GM18858 (cell line): ENCODE data around the gene HOXB9.

ENCODE experiments used
- ATAC-seq: cut with Tn5 transposase; IDR thresholded peaks from one replicate; pipeline ENCODE4 v1.9.1; 2021; ENCODE audit not compliant: unreplicated experiment

HOXB9 gene

GRCh38 chr17:48599354-48599753 is 26.8 kb downstream of the HOXB9 start:
- ATAC-seq, result no peak

GRCh38 chr17:48598736-48599135 is 27.4 kb downstream of the HOXB9 start:
- no peak for ATAC-seq

DNA sequence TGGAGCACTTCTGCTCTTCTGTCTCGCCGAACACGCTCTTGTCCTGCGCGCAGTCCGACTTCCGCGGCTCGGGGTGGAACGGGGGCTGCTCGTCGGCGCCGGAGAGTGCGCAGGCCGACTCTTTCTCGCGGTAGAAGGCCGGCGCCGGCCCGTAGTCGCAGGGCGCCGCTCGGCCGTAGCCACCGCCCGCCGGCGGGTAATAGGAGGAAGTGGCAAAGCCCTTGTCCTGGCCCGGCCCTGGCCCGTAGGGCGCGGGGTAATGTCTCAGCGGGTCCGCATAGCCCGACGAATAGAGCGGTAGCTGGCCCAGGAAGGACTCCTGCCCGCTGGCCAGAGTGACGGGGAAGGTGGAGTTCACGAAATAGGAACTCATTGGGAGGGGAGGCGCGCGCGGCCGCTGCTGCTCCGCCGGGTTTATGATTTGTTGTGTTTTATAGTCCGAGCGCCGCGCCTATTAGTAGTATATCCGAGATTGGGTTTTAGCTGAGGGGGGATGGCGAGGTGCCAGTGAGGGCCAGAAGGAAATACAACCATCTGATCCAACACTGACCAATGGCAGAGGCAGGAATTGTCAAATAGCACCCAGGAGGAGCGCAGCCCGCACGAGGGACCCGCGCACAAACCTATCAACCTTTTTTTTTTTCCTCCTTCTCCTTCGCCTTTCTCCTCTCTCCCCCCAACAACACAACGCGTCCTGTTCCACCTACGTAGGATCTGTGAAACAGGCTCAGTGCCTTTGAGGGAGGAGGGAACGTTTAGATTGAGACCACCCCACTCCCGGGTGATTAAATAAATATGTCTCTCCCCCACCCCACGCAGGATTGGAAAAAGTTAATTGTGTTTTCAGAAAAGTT is 28.2 kb downstream of the HOXB9 start:
- ATAC-seq, result no peak

- no peak for ATAC-seq
These were observed 28.7 kb downstream of the HOXB9 start for GRCh38 chr17:48597528-48597777.

DNA sequence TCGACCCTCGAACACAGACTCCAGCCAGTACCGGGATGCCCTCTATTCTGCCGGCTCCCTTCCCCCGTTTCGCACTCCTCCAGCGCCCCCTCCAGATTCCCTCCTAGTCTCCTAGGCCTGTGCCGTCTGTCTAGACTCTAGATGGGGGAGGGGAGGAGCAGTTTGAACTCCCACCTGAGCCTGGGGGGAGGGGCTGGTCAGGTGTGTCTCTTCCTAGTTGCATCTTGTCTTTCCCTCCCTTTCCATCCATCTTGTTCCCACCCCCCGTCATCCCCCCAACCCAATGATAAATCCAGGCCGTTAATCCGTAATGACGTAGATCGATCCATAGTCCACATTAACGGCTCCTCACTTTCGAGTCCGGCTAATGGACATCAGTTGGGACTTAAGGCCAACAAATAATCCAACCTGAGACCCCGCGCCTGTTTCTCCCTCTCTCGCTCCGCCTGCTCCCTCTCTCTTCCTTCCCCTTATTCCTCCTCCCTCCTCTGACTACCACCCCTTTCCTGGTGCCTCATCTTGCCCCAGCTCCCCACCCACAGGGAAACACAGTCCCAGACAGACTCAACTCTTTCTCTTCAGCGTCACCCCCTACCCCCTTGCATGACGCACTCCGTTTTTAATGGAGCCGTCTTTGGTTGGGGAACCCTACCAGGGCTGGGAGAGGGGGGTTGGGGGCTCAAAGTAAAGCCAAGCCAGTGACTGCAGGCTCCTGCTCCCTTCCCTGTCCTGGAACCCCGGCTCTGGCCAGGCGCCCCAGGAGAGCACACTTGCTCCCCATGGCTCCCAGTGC is 29.2 kb downstream of the HOXB9 start:
- no peak for ATAC-seq

- ATAC-seq, result no peak
These were observed 30.0 kb downstream of the HOXB9 start for GRCh38 chr17:48596000-48596734.

DNA sequence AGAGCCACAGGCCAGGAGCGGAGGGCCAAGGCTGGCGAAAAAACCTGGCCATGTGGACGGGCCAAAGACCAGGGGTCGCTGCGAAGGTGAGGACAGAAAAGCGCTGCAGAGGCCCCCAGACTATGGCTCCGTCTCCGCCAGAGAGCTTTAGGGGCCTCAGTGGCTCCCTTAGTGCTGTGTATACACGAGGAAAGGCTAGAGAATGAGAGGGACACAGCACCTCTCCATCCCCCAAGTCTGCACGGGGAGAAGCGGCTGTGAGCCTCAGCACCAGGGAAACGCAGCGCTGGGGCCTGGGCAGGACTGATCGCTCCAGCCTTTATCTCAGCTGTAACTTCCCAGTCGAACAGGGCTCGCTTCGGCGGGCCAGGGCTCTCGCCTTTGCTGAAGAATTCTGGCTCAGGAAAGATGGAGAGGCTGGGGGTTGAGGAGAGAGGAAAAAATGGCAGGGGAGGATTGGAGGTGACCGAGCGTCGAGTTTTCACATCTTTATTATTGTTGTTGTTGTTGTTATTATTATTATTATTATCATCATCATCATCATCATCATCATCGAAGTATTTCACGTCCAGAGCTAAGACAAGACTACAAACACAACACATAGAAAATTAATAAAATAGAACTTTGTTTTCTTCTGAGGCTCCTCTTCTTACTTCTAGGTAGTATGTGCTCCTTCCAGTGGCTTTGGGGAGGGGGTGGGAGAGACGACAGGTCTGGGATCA is 30.7 kb downstream of the HOXB9 start:
- ATAC-seq, result no peak

- no peak for ATAC-seq
These were observed 31.4 kb downstream of the HOXB9 start for GRCh38 chr17:48594538-48595277.

- ATAC-seq, result no peak
These were observed 32.2 kb downstream of the HOXB9 start for GRCh38 chr17:48593840-48594537.

DNA sequence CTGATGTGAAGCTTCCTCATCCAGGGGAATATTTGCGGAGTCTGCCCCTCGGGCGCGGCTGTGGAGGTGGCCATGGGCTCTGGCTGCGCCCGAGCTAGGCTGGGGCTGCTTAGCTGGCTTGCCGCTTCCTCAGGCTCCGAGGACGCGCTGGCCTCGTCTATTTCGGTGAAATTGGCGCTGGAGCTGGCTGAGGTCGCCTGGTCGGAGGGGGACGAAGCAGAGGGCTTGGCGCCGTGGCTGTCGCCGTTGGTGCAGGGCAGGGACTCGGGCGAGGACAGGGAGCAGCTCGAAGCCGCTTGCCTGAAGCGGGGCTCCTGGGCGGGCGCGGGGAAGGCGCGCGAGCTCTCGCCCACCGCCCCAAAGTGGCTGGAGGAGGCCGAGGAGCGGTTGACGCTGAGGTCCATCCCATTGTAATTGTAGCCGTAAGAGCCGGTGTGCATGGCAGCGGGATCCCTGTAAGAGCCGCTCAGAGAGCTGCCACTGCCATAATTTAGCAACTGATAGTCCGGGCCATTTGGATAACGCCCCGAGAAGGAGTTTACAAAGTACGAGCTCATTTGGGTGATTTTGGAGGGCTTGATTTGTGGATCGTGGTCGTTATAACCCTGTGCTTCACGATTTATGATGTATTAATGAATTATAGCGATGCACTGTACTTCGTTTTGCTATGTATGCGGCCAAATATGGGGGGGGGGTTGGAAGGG is 32.9 kb downstream of the HOXB9 start, which contains the start of gene HOXB5:
Gene HOXB5, minus strand, starts transcription at position 654 of the 704 bp plus-strand sequence. Its CDS starts 97 bp downstream, at position 557.
- no peak for ATAC-seq

GRCh38 chr17:48592577-48592976 is 33.6 kb downstream of the HOXB9 start:
- ATAC-seq, result no peak

DNA sequence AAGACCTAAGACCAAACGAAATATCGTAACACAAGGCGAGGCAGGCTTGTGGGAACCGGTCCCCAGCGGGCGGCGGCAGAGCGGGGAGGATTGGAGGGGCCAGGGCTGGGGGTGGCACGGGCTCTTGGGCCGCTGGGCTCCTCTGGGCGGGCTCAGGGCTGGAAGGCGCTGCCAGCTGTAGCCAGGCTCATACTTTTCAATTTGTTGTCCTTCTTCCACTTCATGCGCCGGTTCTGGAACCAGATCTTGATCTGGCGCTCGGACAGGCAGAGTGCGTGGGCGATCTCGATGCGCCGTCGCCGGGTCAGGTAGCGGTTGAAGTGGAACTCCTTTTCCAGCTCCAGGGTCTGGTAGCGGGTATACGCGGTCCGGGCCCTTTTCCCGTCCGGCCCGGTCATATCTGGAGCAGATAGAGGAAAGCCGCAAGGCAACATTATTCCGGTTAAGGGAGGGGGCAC is 34.1 kb downstream of the HOXB9 start:
- no peak for ATAC-seq

DNA sequence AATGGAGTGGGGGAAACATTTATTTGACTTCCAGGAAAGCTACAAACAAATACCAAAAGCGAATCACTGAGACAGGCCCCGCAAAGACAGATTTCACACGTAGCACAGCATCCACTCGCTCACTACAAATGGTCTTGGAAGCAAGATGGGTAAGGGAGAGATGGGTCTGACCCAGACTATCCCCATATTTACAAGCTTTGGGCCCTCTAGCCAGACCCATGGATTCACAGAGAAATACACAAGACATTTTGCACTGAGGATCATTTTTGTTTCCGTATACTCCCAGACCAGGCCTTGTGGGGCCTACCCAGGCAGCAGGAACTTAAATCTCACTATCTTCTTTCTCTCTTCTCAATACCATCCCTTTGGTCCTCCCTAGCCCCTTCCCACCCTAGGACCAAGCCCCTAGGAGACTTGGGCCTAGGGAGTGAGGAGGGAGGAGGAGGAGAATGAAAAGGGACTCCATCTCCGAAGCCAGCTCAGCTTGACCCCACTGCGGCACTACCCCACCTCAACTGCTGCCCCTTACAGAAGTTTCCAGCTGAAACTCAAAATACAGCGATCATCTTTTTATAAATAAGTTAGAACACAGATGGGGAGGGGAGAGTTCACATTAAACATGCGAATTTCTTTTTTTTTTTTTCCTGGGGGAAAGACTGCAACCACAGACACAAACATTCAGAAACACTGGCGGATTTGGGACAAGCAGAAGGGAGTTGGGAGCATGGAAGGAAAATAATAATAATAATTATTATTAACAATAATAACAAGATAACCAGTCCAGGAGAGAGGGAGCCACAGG is 34.7 kb downstream of the HOXB9 start:
- no peak for ATAC-seq

DNA sequence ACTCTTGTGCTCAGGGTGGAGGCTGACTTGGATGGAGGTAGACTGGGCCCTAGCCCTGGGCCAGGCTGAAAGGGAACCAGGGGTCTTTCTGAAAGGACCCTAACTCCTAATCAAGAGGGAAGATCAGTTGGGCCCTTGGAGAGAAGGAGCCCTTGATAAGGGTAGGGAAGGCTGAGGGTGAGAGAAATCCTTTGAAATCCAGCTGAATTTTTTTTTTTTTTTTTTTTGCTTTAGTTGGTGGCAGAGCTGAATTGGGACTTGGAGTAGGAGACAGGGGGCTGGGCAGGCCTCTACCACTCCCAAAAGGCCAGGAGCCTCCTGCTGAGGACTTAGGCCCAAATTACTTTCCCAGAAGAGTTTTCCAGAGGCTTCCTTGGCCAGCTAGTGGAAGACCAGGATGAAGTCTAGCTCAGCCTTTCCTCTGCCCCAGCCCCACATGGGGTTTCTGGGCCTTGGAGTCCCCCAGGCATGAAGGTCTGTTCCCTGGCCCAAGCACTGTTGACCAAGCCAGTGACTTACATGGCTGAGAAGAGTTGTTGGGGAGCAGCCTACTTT is 35.5 kb downstream of the HOXB9 start:
- no peak for ATAC-seq

- no peak for ATAC-seq
These were observed 36.1 kb downstream of the HOXB9 start, which contains the start of gene HOXB3 for GRCh38 chr17:48589831-48590606. HOXB3 (minus strand) TSS chr17:48590241; CDS start chr17:48552474, 37,767 bp downstream.

DNA sequence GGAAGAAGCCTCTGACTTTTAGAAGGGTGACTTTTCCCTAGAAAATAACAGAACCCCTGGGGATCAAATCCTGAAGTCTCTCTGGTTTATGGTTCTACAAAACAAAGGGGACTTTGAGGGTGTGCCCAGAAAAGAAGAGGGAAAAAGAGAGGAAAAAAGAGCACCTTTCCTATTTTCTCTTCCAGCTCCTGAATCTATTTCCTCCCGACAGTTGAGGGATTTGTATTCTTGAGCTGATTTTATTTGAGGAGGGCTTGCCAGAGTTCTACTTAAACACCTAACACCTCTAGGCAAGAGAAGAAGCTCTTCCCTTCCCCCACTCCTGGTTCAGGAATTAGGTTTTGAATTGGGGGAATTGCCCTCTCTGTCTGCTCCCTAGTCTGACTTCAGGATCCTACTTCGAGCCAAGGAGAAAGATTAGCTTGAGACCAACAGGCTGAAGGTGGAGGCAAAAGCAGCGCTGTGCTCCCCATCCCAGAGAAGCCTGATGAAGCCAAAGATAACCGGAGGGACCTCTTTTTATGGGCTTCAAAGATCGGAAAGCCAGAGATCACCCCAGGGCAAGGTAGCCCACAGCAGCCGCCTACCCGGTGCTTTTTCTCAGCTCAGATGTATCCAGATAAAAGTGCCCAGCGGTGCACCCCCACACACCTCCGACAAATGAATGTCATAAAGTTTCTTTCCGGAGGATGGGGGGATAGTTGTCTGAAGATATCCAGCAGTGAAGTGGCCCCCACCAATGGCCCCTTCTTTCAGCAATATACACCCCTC is 36.9 kb downstream of the HOXB9 start:
- no peak for ATAC-seq
